HG02759 (cell line): ENCODE measurements around the gene ZNF574.

Source experiments
- ATAC-seq: cut with Tn5 transposase; IDR thresholded peaks from one replicate; pipeline ENCODE4 v1.9.1; 2021; ENCODE audit warnings: mild to moderate bottlenecking, moderate library complexity; ENCODE audit not compliant: unreplicated experiment

The ZNF574 gene

DNA sequence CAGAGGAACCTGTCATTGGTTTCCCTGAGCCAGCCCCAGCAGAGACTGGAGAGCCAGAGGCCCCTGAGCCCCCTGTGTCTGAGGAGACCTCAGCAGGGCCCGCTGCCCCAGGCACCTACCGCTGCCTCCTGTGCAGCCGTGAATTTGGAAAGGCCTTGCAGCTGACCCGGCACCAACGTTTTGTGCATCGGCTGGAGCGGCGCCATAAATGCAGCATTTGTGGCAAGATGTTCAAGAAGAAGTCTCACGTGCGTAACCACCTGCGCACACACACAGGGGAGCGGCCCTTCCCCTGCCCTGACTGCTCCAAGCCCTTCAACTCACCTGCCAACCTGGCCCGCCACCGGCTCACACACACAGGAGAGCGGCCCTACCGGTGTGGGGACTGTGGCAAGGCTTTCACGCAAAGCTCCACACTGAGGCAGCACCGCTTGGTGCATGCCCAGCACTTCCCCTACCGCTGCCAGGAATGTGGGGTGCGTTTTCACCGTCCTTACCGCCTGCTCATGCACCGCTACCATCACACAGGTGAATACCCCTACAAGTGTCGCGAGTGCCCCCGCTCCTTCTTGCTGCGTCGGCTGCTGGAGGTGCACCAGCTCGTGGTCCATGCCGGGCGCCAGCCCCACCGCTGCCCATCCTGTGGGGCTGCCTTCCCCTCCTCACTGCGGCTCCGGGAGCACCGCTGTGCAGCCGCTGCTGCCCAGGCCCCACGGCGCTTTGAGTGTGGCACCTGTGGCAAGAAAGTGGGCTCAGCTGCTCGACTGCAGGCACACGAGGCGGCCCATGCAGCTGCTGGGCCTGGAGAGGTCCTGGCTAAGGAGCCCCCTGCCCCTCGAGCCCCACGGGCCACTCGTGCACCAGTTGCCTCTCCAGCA lies 4.2 kb downstream of the ZNF574 start:
- no peak for ATAC-seq

GRCh38 chr19:42080764-42081375 lies 4.9 kb downstream of the ZNF574 start:
- no peak for ATAC-seq

DNA sequence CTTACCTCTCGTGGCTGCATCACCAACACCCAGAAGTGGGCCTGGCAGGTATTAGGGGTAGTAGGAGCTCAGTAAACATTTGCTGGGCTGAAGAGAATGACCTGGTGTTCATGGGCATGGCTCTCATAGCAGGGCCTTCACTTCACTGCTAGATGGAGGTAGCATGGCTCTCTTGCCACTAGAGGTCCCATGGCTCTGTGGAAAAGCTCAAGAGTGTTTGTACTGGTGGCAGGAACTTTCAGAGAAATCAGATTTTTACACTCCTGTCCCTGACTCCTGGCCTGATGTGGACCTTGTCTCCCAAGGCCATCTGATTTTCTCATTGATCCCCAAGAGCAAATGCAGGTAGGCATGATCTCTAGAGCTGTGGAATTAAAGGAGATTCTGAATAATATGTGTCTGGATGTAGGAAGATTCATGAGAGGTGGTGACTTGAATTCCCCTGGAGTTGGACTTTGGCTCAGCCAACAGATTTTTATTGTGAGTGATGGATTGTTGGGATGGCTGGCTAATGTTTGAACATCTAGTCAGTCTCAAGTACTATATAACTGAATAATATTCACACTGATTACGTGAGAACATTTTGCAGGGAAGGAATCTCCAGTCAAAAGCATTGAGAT lies 5.7 kb downstream of the ZNF574 start:
- ATAC-seq, result no peak

GRCh38 chr19:42083537-42083936 lies 7.6 kb downstream of the ZNF574 start:
- ATAC-seq, result no peak

GRCh38 chr19:42086188-42086736 lies 10.3 kb downstream of the ZNF574 start:
- no peak for ATAC-seq

DNA sequence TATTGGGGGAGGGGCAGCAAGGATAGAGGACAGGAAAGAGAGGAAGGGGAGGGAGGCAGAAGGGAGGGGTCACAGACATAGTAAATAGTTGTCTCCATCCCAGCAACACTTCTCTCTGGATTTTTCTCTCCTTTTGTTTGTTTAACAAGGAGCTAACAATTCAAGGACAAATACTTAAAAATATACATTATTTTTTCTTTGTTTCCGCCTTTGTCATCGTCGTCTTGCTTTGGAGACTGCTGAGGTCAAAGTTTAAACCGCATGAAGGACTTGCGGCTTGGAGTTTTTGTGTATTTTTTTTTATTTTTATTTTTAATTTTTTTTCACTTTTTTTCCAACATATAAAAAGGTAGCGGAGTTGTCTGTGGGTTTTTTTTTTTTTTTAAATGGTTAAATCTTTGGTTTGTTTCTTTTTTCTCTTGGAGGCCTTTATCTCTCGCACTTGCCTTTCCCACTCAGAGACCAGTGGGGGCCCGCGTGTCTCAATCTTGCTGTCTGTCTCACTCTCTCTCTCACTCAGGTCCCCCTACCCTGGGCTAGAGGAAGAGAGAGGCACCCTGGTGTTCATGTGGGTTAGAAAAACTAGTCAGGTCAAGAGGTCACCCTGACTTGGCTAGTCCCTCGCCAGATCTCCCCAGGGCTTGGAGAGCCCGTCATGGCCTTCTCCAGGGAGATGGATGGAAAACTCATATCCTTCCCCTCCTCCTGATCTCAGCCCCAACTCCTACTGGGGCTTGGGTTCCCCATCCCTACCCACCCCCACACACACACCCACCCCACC lies 11.0 kb downstream of the ZNF574 start:
- ATAC-seq, result no peak

- ATAC-seq, result no peak
These were observed 12.7 kb downstream of the ZNF574 start for GRCh38 chr19:42088471-42089190.

DNA sequence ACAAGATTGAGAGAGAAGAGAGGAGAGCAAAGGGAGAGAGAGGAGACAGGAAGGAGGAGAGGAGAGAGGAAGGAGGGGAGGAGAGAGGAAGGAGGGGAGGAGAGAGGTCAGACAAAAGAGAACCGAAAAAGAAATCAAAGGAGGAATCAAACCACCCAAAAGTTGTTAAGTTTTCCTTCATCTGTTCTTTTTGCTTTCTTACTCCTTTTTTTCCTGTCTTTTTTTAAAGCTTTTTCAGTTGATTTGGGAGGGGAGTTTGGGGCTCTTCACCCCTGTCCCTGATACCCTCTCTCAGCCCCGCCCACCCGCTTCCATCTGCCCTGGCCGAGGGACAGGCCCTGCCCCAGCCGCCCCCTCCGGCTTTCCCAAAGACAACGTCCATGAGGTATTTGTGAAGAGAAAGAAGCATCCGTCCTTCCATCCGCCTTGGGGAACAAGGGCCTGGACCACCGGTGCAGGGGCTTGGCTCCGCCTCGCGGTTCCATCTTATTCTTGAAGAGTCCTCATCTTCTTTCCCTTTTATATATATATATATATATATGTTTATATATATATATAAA lies 13.3 kb downstream of the ZNF574 start:
- ATAC-seq, result no peak

GRCh38 chr19:42089772-42090171 lies 13.8 kb downstream of the ZNF574 start:
- ATAC-seq, result no peak

DNA sequence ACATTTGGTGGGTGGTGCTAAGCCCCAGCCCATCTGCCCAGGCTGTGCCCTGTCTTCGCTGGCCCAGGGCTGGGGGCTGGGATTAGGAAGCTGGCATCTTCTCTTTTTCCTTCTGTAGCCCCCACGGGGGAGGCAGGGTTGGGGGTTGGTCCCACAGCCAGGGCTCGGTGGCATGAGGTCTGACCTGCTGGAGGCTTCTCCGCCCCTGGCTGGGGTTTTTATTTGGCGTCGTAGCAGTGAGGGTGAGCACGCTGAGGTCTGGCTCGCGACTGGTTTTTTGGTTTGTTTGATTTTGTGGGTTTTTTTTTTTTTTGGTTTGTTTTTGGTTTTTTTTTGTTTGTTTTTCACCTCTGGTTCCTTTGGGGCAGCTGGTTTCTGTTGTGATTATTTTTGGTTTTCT lies 14.7 kb downstream of the ZNF574 start:
- ATAC-seq, result no peak

DNA sequence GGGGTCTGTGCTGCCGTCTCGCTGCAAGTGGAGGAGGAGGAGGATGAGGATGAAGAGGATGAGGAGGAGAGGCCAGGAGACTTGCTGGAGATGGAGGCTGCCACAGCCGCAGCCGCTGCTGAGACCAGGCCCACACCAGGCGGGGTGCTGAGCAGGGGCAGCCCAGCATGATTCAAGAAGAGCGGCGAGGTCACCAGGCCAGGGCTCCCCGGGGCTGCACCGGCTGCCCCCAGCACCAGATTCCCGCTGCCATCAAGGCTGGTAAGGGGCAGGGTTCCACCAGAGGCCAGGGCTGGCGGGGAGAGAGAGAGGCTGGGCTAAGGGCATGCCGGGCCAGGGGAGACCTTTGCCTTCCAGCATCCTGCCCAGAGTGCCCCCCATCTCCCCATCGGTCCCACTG lies 15.3 kb downstream of the ZNF574 start:
- ATAC-seq, result no peak

DNA sequence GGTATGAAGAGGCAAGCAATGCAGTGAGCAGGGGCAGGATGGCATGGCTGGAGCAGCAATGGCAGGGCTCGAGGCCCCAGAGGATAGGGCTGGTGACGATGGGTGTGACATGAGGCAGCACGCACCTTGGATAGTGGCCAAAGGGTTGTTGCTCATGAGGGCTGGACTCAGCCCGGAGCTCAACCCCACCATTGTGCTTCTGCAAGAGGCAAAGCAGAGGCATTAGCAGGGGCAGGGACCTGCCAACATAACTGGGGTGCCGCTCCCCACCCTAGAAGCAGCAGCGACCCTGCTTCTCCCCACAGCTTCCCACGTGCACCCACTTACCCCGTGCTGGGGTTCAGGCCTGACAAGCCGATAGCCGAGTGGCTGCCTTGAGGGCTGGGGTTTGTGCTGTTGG lies 15.8 kb downstream of the ZNF574 start:
- ATAC-seq, result no peak

DNA sequence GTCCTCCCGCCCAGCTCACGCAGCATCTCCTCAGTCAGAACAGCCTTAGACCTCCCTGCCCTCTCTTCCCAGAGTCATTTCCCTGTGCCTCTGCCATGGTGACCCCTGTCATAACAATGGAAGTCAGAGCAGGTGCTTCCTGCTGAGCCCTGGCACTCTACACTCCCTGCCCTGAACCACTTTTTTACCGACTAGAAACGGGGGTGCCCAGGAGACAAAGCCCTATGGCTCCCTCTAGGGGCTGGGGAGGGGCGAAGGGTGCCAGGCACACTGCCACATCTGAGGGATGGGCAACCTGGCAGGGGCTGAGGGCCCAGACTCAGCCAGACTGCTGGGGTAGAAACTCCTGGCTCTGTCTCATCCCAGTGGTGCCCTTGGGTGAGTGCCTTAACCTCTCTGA lies 16.4 kb downstream of the ZNF574 start:
- no peak for ATAC-seq

GRCh38 chr19:42093505-42093904 lies 17.5 kb downstream of the ZNF574 start:
- no peak for ATAC-seq

- no peak for ATAC-seq
These were observed 18.0 kb downstream of the ZNF574 start for GRCh38 chr19:42093926-42094325.

- ATAC-seq, result no peak
These were observed 19.3 kb downstream of the ZNF574 start for GRCh38 chr19:42095142-42095813.

DNA sequence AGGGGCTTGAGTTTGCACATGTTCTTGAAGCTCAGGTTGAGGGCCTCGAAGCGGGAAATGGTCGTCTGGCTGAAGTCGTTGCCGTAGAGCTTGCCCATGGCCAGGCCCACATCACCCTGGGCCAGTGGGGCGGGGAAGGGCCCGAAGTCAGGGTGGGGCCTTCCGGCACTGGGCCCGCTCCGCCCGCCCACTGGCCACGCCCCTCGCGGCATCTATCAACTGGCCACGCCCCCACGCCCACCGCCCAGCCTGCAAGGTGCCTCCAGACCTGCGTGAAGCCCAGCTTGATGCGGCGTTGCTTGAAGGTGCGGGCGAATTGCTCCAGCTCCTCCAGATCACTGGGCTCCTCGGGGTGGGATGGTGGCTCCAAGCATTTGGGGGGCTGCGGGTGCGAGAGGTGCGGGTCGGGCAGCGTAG lies 19.9 kb downstream of the ZNF574 start:
- ATAC-seq, result no peak

DNA sequence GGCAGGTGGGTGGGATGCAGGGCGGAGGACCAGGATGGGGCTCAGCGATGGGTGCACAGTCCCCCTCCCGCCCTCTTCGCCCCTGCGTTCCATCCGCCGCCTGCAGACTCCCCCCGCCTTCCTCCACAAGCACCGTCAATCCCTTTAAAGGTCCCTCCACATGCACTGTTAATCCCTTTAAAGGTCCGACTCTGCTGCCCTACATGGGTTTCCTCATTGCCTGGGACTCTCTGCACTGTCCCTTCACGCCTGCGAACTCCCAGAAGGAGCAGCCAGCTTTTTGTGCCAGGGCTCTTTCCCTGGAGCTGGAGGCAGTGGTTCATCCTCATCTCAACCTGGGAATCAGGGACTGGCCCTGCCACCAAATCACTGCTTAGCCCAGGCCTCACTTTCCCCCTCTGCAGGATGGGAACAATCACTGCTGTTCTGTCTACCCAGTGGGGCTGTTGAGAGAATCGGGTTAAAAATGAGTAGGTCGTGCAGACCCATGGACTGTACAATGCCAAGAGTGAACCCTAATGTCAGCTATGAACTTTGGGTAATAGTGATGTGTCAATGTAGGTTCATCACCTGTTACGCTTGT lies 20.4 kb downstream of the ZNF574 start:
- ATAC-seq, result no peak

DNA sequence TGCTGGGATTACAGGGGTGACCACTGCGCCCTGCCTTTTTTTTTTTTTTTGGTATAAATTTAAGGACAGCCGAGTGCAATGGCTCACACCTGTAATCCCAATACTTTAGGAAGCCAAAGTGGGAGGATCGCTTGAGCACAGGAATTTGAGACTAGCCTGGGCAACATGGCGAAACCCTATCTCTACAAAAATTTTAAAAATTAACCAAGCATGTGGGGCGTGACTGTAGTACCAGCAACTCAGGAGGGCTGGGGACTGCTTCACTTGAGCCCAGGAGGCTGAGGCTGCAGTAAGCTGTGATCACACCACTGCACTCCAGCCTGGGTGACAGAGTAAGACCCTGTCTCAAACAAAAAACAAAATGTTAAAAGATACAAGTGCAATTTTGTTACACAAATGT lies 21.5 kb downstream of the ZNF574 start:
- ATAC-seq, result no peak
